H1 (cell line): Measurements from ENCODE around the gene MATN1. TPM values are rescaled to one million over a fixed set of nuclear protein-coding genes. Genes with fewer than 3 reads are reported as not detected.

Experiments used
- CTCF ChIA-PET: fragments of 300-600 bp; sonication (Branson Sonifier 250); formaldehyde crosslinking; loops from one replicate; lab custom pipeline; 2021; ENCODE audit not compliant: partially characterized antibody; lab: Charles Lee
- POLR2A ChIA-PET: fragments of 300-600 bp; sonication (Branson Sonifier 250); formaldehyde crosslinking; loops from one replicate; lab custom pipeline; 2021; ENCODE audit warnings: inconsistent platforms; ENCODE audit not compliant: partially characterized antibody; lab: Charles Lee
- DNase-seq, 2 experiments: peaks; one replicate each; pipeline versions ENCODE4 v3.0.0 to v3.0.0-alpha.2; 2010 to 2022; ENCODE audit warnings: low spot score in 2 of 2, low read depth in 1 of 2, mixed read lengths in 1 of 2
- FAIRE-seq: peaks from 2 replicates; lab custom pipeline; 2011; peaks lifted over from hg19 to GRCh38; lab: Jason Lieb, UNC
- H2AFZ ChIP-seq: 2 replicates; pipeline ENCODE4 v1.8.1; 2012; ENCODE audit warnings: low read length, inconsistent platforms
- H2AK5ac ChIP-seq: 2 replicates; pipeline ENCODE4 v1.6.1; 2013; ENCODE audit warnings: low read depth, low read length
- H2BK120ac ChIP-seq: replicated peaks from 2 replicates; pipeline ENCODE3; 2013; ENCODE audit warnings: low read depth, low read length, inconsistent platforms
- H2BK12ac ChIP-seq: 2 replicates; pipeline ENCODE4 v1.6.1; 2013; ENCODE audit warnings: low read depth, low read length
- H2BK15ac ChIP-seq: 2 replicates; pipeline ENCODE4 v1.6.1; 2013; ENCODE audit warnings: low read length
- H2BK20ac ChIP-seq: 2 replicates; pipeline ENCODE4 v1.6.1; 2013; ENCODE audit warnings: low read length
- H2BK5ac ChIP-seq: 2 replicates; pipeline ENCODE4 v1.6.1; 2013; ENCODE audit warnings: low read depth, low read length
- H3K14ac ChIP-seq: 2 replicates; pipeline ENCODE4 v1.6.1; 2013; ENCODE audit warnings: inconsistent platforms; ENCODE audit not compliant: insufficient read length
- H3K18ac ChIP-seq: 2 replicates; pipeline ENCODE4 v1.6.1; 2013; ENCODE audit warnings: low read length; ENCODE audit errors: extremely low read depth
- H3K23ac ChIP-seq: 2 replicates; pipeline ENCODE4 v1.6.1; 2013; ENCODE audit warnings: inconsistent platforms; ENCODE audit not compliant: insufficient read length
- H3K23me2 ChIP-seq: 2 replicates; pipeline ENCODE4 v1.6.1; 2013; ENCODE audit warnings: low read depth, low read length
- H3K27ac ChIP-seq: 2 replicates; pipeline ENCODE4 v1.6.1; 2011; ENCODE audit warnings: low read depth, low read length, inconsistent platforms
- H3K27me3 ChIP-seq, 4 experiments: replicated peaks in 1 of 4; 1 replicate in 1 of 4; 2 replicates in 3 of 4; pipeline versions ENCODE4 v1.6.1 to v1.8.1; 2011 to 2013; ENCODE audit warnings: low read length in 3 of 4, mild to moderate bottlenecking in 3 of 4, inconsistent platforms in 2 of 4, mixed read lengths in 2 of 4, moderate library complexity in 1 of 4; ENCODE audit not compliant: control insufficient read depth in 3 of 4, insufficient read depth in 3 of 4; ENCODE audit errors: extremely low read depth in 1 of 4
- H3K36me3 ChIP-seq, 4 experiments: 2 replicates each; pipeline versions ENCODE4 v1.6.1 to v1.8.1; 2011 to 2013; ENCODE audit warnings: mild to moderate bottlenecking in 4 of 4, low read length in 3 of 4, moderate library complexity in 2 of 4, control low read depth in 1 of 4, inconsistent platforms in 1 of 4; ENCODE audit not compliant: insufficient read depth in 4 of 4, control insufficient read depth in 2 of 4
- H3K4ac ChIP-seq: replicated peaks from 2 replicates; pipeline ENCODE3; 2013; ENCODE audit warnings: low read length, low read depth, mixed read lengths, inconsistent platforms; ENCODE audit not compliant: insufficient read length
- H3K4me1 ChIP-seq, 4 experiments: replicated peaks in 1 of 4; 1 replicate in 1 of 4; 2 replicates in 3 of 4; pipeline versions ENCODE4 v1.6.1 to v1.8.1; 2011 to 2013; ENCODE audit warnings: low read length in 3 of 4, inconsistent platforms in 2 of 4, mixed read lengths in 1 of 4; ENCODE audit not compliant: insufficient read depth in 4 of 4, control insufficient read depth in 3 of 4
- H3K4me2 ChIP-seq, 2 experiments: 2 replicates each; pipeline versions ENCODE4 v1.6.1 to v1.8.1; 2011 to 2013; ENCODE audit warnings: low read depth in 2 of 2, low read length in 2 of 2, control low read depth in 1 of 2, inconsistent platforms in 1 of 2, mild to moderate bottlenecking in 1 of 2; ENCODE audit not compliant: insufficient read depth in 1 of 2
- H3K4me3 ChIP-seq, 4 experiments: fragments of 200-600, 300-600 bp in 1 of 4; sonication (generic), shearing (Covaris generic), sonication (Bioruptor Twin) in 1 of 4; 2 replicates each; pipeline versions ENCODE4 v1.5.1 to v1.8.1; 2011 to 2016; ENCODE audit warnings: low read length in 4 of 4, low read depth in 3 of 4, control low read depth in 2 of 4, inconsistent platforms in 2 of 4, mild to moderate bottlenecking in 2 of 4, mixed read lengths in 1 of 4, moderate library complexity in 1 of 4; ENCODE audit not compliant: insufficient read depth in 2 of 4; ENCODE audit errors: extremely low read depth in 1 of 4
- H3K56ac ChIP-seq: replicated peaks from 2 replicates; pipeline ENCODE3; 2013; ENCODE audit warnings: low read depth, mild to moderate bottlenecking, mixed read lengths, low read length, inconsistent platforms; ENCODE audit not compliant: insufficient read length
- H3K79me1 ChIP-seq: 2 replicates; pipeline ENCODE4 v1.6.1; 2013; ENCODE audit warnings: low read depth, low read length, control low read depth
- H3K79me2 ChIP-seq, 2 experiments: 2 replicates each; pipeline versions ENCODE4 v1.6.1 to v1.8.1; 2012 to 2013; ENCODE audit warnings: low read length in 2 of 2, mild to moderate bottlenecking in 2 of 2, inconsistent platforms in 1 of 2; ENCODE audit not compliant: insufficient read depth in 2 of 2, control insufficient read depth in 1 of 2
- H3K9ac ChIP-seq, 4 experiments: replicated peaks in 1 of 4; 1 replicate in 1 of 4; 2 replicates in 3 of 4; pipeline versions ENCODE4 v1.6.1 to v1.8.1; 2011 to 2013; ENCODE audit warnings: low read depth in 3 of 4, low read length in 3 of 4, control low read depth in 2 of 4, mild to moderate bottlenecking in 2 of 4, moderate library complexity in 2 of 4, inconsistent platforms in 1 of 4; ENCODE audit errors: extremely low read depth in 1 of 4
- H3K9me3 ChIP-seq, 2 experiments: 2 replicates each; pipeline versions ENCODE4 v1.6.1 to v1.8.1; 2012 to 2013; ENCODE audit warnings: mild to moderate bottlenecking in 2 of 2, moderate library complexity in 2 of 2, control low read depth in 1 of 2, inconsistent platforms in 1 of 2, low read depth in 1 of 2, low read length in 1 of 2, mixed read lengths in 1 of 2; ENCODE audit not compliant: insufficient read depth in 2 of 2
- H4K20me1 ChIP-seq, 2 experiments: replicated peaks in 1 of 2; 2 replicates each; pipeline versions ENCODE3 to v1.8.1; 2011 to 2013; ENCODE audit warnings: inconsistent platforms in 2 of 2, low read length in 2 of 2, mild to moderate bottlenecking in 1 of 2; ENCODE audit not compliant: insufficient read depth in 2 of 2, control insufficient read depth in 1 of 2
- H4K5ac ChIP-seq: 2 replicates; pipeline ENCODE4 v1.6.1; 2013; ENCODE audit warnings: low read length, low read depth, mixed read lengths, inconsistent platforms; ENCODE audit not compliant: insufficient read length
- H4K8ac ChIP-seq: 2 replicates; pipeline ENCODE4 v1.8.0; 2013; ENCODE audit warnings: mild to moderate bottlenecking, moderate library complexity, low read length, inconsistent platforms; ENCODE audit not compliant: insufficient read depth; ENCODE audit errors: extremely low read depth
- H4K91ac ChIP-seq: replicated peaks from 2 replicates; pipeline ENCODE3; 2013; ENCODE audit warnings: low read length, mixed read lengths, inconsistent platforms; ENCODE audit not compliant: insufficient read length
- CHD1 ChIP-seq: IDR thresholded peaks from 2 replicates; pipeline ENCODE4 v1.6.1; 2012; ENCODE audit warnings: low read depth, low read length, improper control_type of control experiment
- CREB1 ChIP-seq: IDR thresholded peaks from 2 replicates; pipeline ENCODE4 v1.6.1; 2012; ENCODE audit warnings: inconsistent platforms
- CTCF ChIP-seq, 3 experiments: IDR thresholded peaks; 1 replicate in 2 of 3; 2 replicates in 1 of 3; pipeline versions ENCODE4 v1.5.1 to v1.6.1; 2011; ENCODE audit warnings: low read length in 3 of 3, mild to moderate bottlenecking in 3 of 3, inconsistent platforms in 2 of 3, low read depth in 1 of 3, moderate library complexity in 1 of 3; ENCODE audit not compliant: insufficient read depth in 1 of 3; ENCODE audit errors: control extremely low read depth in 1 of 3
- MAFK ChIP-seq: IDR thresholded peaks from 2 replicates; pipeline ENCODE4 v1.6.1; 2012; ENCODE audit warnings: low read depth, mild to moderate bottlenecking, improper control_type of control experiment, low read length
- NRF1 ChIP-seq: IDR thresholded peaks from 2 replicates; pipeline ENCODE4 v1.6.1; 2011; ENCODE audit warnings: mild to moderate bottlenecking, low read depth, low read length, improper control_type of control experiment
- PHF8 ChIP-seq: fragments of 200-600 bp; sonication (generic); conservative IDR thresholded peaks from 2 replicates; pipeline ENCODE4 v1.7.1; 2012; ENCODE audit warnings: low read depth, mild to moderate bottlenecking, inconsistent platforms, low read length, moderate library complexity
- SIX5 ChIP-seq: IDR thresholded peaks from 2 replicates; pipeline ENCODE4 v1.6.1; 2011; ENCODE audit warnings: mild to moderate bottlenecking, low read depth, low read length
- SP1 ChIP-seq: IDR thresholded peaks from 2 replicates; pipeline ENCODE4 v1.6.1; 2011; ENCODE audit warnings: low read depth, low read length
- SP4 ChIP-seq: IDR thresholded peaks from 2 replicates; pipeline ENCODE4 v1.6.1; 2012; ENCODE audit warnings: low read length, inconsistent platforms
- SUZ12 ChIP-seq: fragments of 200-600 bp; sonication (generic); IDR thresholded peaks from 2 replicates; pipeline ENCODE4 v1.6.1; 2012; ENCODE audit warnings: mild to moderate bottlenecking, inconsistent platforms, low read length, moderate library complexity, mixed read lengths
- TAF7 ChIP-seq: optimal IDR thresholded peaks from 2 replicates; pipeline ENCODE3; 2011; ENCODE audit warnings: low read depth, mild to moderate bottlenecking, inconsistent platforms, low read length, moderate library complexity, borderline replicate concordance
- YY1 ChIP-seq: IDR thresholded peaks from 2 replicates; pipeline ENCODE4 v1.6.1; 2011; ENCODE audit warnings: low read depth, mild to moderate bottlenecking, low read length
- WGBS, 2 experiments: shearing (Covaris generic) in 1 of 2; methylation state at CpG; one replicate each; pipeline versions ENCODE4 v1.1.6 to v1.1.7; 2013 to 2015; ENCODE audit warnings: low lambda C conversion rate in 2 of 2, mixed read lengths in 2 of 2, inconsistent platforms in 1 of 2, low coverage in 1 of 2, missing lambda C conversion rate in 1 of 2; ENCODE audit not compliant: insufficient replicate concordance in 2 of 2, insufficient coverage in 1 of 2, insufficient read length in 1 of 2; ENCODE audit errors: extremely low coverage in 1 of 2, missing lambda C conversion rate in 1 of 2; 5-methylcytosine and 5-hydroxymethylcytosine counted together
- polyA plus RNA-seq, 7 experiments: library from polyadenylated mRNA; depleted of rRNA in 3 of 7; stranded (reverse) in 5 of 7; unstranded in 2 of 7; fragments of >200 nt in 5 of 7; fragments of 200-250 nt in 2 of 7; gene quantifications; 1 replicate in 5 of 7; 2 replicates in 1 of 7; 4 replicates in 1 of 7; pipeline versions ENCODE4 v1.2.1 to v1.2.3, GENCODE V29; 2011 to 2013; ENCODE audit warnings: missing spikeins in 2 of 7, mixed read lengths in 2 of 7
- total RNA-seq: library from RNA; stranded (reverse); fragmentation: NEBNext Ultra II Directional; extraction: Animal tissue kit (Norgen Biotek cat#: 25700); gene quantifications from 2 replicates; pipeline ENCODE4 v1.2.1, GENCODE V29; 2021

The MATN1 gene
- total and polyA plus RNA-seq, 2 of the 8 experiments (the other 6 are each of a cell fraction or from before 2014, with no cell fraction given) = 0.12 to 0.28 TPM

GRCh38 chr1:30725450-30726095 lies 2.2 kb upstream of the MATN1 start:
- peaks cover 0 to 7% (median 2%) of the 10 kb centered on the region in 4 experiments; a peak in 4 of 7 replicates for H3K4me1 ChIP-seq
- H2BK20ac ChIP-seq = no peak overlapping the region
- no peak overlapping the region for H3K27ac ChIP-seq
- no peak for DNase-seq
- no peak overlapping the region for H4K8ac ChIP-seq
- ChIA-PET CTCF (interaction anchor here (0.6 to 55.1 kb wide), 11 partner anchors 10 to 345 kb away, joined by 3 to 1640 read pairs (median 5); partner anchors contain the start of gene LAPTM5), POLR2A (no interaction called here)
- H2BK120ac ChIP-seq = no peak overlapping the region
- H3K9me3 ChIP-seq = no peaks in the 10 kb centered on the region
- H3K27me3 ChIP-seq = no peaks in the 10 kb centered on the region
- no peaks in the 10 kb centered on the region for H4K20me1 ChIP-seq
- H3K18ac ChIP-seq = no peak overlapping the region
- no peak overlapping the region for H4K5ac ChIP-seq
- H2AFZ ChIP-seq = no peak overlapping the region
- H2BK15ac ChIP-seq = no peak overlapping the region
- no peaks in the 10 kb centered on the region for H3K79me1 ChIP-seq
- H4K91ac ChIP-seq = no peak overlapping the region
- no peak overlapping the region for H2AK5ac ChIP-seq
- no peaks in the 10 kb centered on the region for H3K79me2 ChIP-seq
- H2BK12ac ChIP-seq = no peak overlapping the region
- H3K4me3 ChIP-seq = no peak overlapping the region
- H3K9ac ChIP-seq = no peak overlapping the region
- H3K4me2 ChIP-seq = no peak overlapping the region
- H3K23me2 ChIP-seq = no peaks in the 10 kb centered on the region; the same call in 1 of the 2 replicates
- FAIRE-seq = no peak
- no peak overlapping the region for H3K23ac ChIP-seq
- H2BK5ac ChIP-seq = no peak overlapping the region
- no peak overlapping the region for H3K14ac ChIP-seq
- no peak overlapping the region for H3K56ac ChIP-seq
- 87% methylated on average over 15 of the region's 17 CpGs; no CpG with 5 or more reads in 1 of the 2 experiments for WGBS, 2 experiments
- no peak overlapping the region for H3K4ac ChIP-seq
- H3K36me3 ChIP-seq = no peaks in the 10 kb centered on the region
- TF ChIP-seq CHD1 (no peak), SIX5 (no peak), SUZ12 (no peak), SP1 (no peak), SP4 (no peak), PHF8 (no peak), TAF7 (no peak), YY1 (no peak), NRF1 (no peak), MAFK (no peak), CREB1 (no peak), CTCF (IDR thresholded peaks at IDR 0.05; ENCODE audit: control extremely low read depth in 1 of 3, insufficient read depth in 1 of 3, low read depth in 1 of 3, low read length in 3 of 3) (no peak)
